Hepatocyte (in vitro differentiated cells): Measurements from ENCODE around the gene PXMP2. TPM values are rescaled to one million over a fixed set of nuclear protein-coding genes. Genes with fewer than 3 reads are reported as not detected.

Experiments
- DNase-seq: peaks from one replicate; pipeline ENCODE4 v3.0.0-alpha.2; 2016; ENCODE audit warnings: low spot score
- H2AFZ ChIP-seq: fragments of 200-600 bp; sonication (generic); 2 replicates; pipeline ENCODE4 v1.6.0; 2016; ENCODE audit warnings: antibody characterized with exemption, mild to moderate bottlenecking
- H3K27ac ChIP-seq: fragments of 200-600 bp; sonication (generic); 2 replicates; pipeline ENCODE4 v1.5.1; 2016; ENCODE audit warnings: mild to moderate bottlenecking
- H3K27me3 ChIP-seq: fragments of 200-600 bp; sonication (generic); 2 replicates; pipeline ENCODE4 v1.6.1; 2016
- H3K36me3 ChIP-seq: fragments of 200-600 bp; sonication (generic); replicated peaks from 2 replicates; pipeline ENCODE4 v1.5.1; 2016; ENCODE audit warnings: low read depth; ENCODE audit not compliant: insufficient read depth
- H3K4me1 ChIP-seq: fragments of 200-600 bp; sonication (generic); 2 replicates; pipeline ENCODE4 v1.5.1; 2016; ENCODE audit warnings: mild to moderate bottlenecking, moderate library complexity; ENCODE audit not compliant: insufficient read depth
- H3K4me2 ChIP-seq: fragments of 200-600 bp; sonication (generic); 2 replicates; pipeline ENCODE4 v1.6.0; 2016
- H3K4me3 ChIP-seq: fragments of 200-600 bp; sonication (generic); 2 replicates; pipeline ENCODE4 v1.5.1; 2016; ENCODE audit warnings: mild to moderate bottlenecking
- H3K79me2 ChIP-seq: fragments of 200-600 bp; sonication (generic); 2 replicates; pipeline ENCODE4 v1.6.0; 2017; ENCODE audit warnings: mild to moderate bottlenecking
- H3K9me2 ChIP-seq: fragments of 200-600 bp; sonication (generic); replicated peaks from 2 replicates; pipeline ENCODE4 v1.6.0; 2017; ENCODE audit warnings: mild to moderate bottlenecking; ENCODE audit not compliant: insufficient read depth
- H3K9me3 ChIP-seq: fragments of 200-600 bp; sonication (generic); 2 replicates; pipeline ENCODE4 v1.5.1; 2016; ENCODE audit warnings: low read depth, mild to moderate bottlenecking
- H4K20me1 ChIP-seq: fragments of 200-600 bp; sonication (generic); 2 replicates; pipeline ENCODE4 v1.6.0; 2016; ENCODE audit warnings: mild to moderate bottlenecking; ENCODE audit not compliant: insufficient read depth, poor library complexity, severe bottlenecking
- EZH2 ChIP-seq: fragments of 200-600 bp; sonication (generic); IDR thresholded peaks from 2 replicates; pipeline ENCODE4 v1.6.1; 2016; ENCODE audit warnings: antibody characterized with exemption, mild to moderate bottlenecking, borderline replicate concordance
- EZH2phosphoT487 ChIP-seq: fragments of 200-600 bp; sonication (generic); IDR thresholded peaks from one replicate; pipeline ENCODE4 v1.6.1; 2018; ENCODE audit warnings: antibody characterized with exemption, mild to moderate bottlenecking, low read depth, moderate library complexity; ENCODE audit not compliant: unreplicated experiment, severe bottlenecking
- WGBS: methylation state at CpG from one replicate; pipeline ENCODE4 v1.1.6; 2016; ENCODE audit warnings: low lambda C conversion rate; ENCODE audit errors: missing lambda C conversion rate; 5-methylcytosine and 5-hydroxymethylcytosine counted together
- polyA plus RNA-seq: library from polyadenylated mRNA; unstranded; fragments of >200 nt; fragmentation: Nextera tagmentation; extraction: Ambion mirVana; gene quantifications from 2 replicates; pipeline ENCODE4 v1.2.1, GENCODE V29; 2016
- total RNA-seq: library from RNA; depleted of rRNA; stranded (reverse); fragments of >200 nt; gene quantifications from 2 replicates; pipeline ENCODE4 v1.2.3, GENCODE V29; 2014
- TF ChIP-seq, protein P1 (sequence below): fragments of 200-600 bp; sonication (generic); IDR thresholded peaks from 2 replicates; pipeline ENCODE4 v1.5.1; 2016; ENCODE audit warnings: antibody characterized with exemption, mild to moderate bottlenecking; ENCODE audit not compliant: poor library complexity

PXMP2 gene
- total and polyA plus RNA-seq, 2 experiments from 2014 or later = 61.8 to 82.7 TPM

GRCh38 chr12:132674561-132674960 is 12.8 kb upstream of the PXMP2 start:
- Histone ChIP-seq H3K9me3 (no peaks in the 10 kb centered on the region), H3K4me2 (no peak overlapping the region), H2AFZ (no peak overlapping the region), H3K9me2 (no peaks in the 10 kb centered on the region), H3K27me3 (no peaks in the 10 kb centered on the region), H3K27ac (no peak overlapping the region), H3K4me3 (no peak overlapping the region), H3K79me2 (peaks cover 3% of the 10 kb centered on the region), H3K4me1 (no peaks in the 10 kb centered on the region), H4K20me1 (no peaks in the 10 kb centered on the region), H3K36me3 (no peaks in the 10 kb centered on the region)
- DNase-seq = no peak
- TF ChIP-seq, protein P1, sequence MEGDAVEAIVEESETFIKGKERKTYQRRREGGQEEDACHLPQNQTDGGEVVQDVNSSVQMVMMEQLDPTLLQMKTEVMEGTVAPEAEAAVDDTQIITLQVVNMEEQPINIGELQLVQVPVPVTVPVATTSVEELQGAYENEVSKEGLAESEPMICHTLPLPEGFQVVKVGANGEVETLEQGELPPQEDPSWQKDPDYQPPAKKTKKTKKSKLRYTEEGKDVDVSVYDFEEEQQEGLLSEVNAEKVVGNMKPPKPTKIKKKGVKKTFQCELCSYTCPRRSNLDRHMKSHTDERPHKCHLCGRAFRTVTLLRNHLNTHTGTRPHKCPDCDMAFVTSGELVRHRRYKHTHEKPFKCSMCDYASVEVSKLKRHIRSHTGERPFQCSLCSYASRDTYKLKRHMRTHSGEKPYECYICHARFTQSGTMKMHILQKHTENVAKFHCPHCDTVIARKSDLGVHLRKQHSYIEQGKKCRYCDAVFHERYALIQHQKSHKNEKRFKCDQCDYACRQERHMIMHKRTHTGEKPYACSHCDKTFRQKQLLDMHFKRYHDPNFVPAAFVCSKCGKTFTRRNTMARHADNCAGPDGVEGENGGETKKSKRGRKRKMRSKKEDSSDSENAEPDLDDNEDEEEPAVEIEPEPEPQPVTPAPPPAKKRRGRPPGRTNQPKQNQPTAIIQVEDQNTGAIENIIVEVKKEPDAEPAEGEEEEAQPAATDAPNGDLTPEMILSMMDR = no peak
- TF ChIP-seq EZH2 = no peak
- no peak for TF ChIP-seq EZH2phosphoT487
- WGBS = 96% methylated on average over 4 of the region's 5 CpGs

DNA sequence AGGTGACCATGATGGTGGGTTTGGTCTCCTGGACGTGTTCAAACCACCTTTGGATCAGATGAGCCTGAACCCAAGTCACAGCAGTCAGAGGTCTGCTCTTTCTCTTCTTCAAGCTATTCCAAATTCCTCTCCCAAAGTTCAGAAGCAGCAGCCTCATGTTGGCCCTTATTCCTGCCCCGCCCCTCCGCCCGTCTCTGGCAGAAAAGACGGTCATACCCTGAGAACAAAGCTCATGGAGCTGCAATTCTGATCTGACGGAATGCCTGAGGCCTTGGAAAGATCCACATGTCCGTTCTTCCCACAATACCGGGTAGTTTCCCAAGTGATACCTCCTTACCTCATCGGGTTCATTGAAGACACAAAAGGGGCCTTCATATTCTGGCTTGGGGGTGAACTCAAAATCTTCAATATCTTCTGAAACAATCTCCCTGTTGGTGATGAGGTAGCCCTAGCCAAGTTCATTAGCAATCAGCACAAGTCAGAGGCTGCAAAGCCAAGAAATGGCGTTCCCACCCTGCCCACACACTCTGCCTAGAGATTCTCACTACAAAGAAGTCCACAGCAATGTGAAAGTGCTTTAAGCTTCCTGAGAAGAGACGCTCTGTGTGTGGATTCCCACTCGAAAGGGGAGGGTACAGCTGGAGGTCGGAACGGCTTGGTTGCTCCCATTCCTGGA is 11.5 kb upstream of the PXMP2 start:
- WGBS = 97% methylated on average over 14 of the region's 14 CpGs
- no peak for DNase-seq
- H4K20me1 ChIP-seq = no peaks in the 10 kb centered on the region
- H3K27me3 ChIP-seq = no peaks in the 10 kb centered on the region
- H3K4me2 ChIP-seq = no peak overlapping the region
- H3K9me3 ChIP-seq = no peaks in the 10 kb centered on the region
- no peak overlapping the region for H3K4me3 ChIP-seq
- no peaks in the 10 kb centered on the region for H3K9me2 ChIP-seq
- no peak overlapping the region for H3K27ac ChIP-seq
- no peak overlapping the region for H2AFZ ChIP-seq
- no peaks in the 10 kb centered on the region for H3K36me3 ChIP-seq
- no peak for TF ChIP-seq EZH2phosphoT487
- no peak for TF ChIP-seq EZH2
- TF ChIP-seq, protein P1 = no peak
- H3K79me2 ChIP-seq = peaks cover 13% of the 10 kb centered on the region
- H3K4me1 ChIP-seq = no peaks in the 10 kb centered on the region

DNA sequence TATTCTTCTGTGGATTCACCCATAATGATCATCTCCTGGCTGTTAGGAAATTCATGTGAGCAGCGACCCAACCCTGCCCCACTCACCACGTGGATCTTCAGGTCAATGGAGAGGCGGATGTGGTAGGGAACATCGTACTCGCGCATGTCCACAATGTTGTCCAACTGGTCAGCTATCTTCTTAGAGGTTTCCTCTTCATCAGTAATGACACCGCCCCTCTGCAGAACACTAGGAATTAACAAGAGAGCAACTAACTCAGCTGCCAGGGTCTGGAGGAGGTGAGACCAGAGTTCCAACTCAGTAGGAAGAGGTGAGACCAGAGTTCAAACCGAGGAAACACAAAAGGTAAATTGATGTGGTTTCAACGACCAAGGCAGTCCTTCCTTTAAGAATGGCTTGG is 9.9 kb upstream of the PXMP2 start:
- H3K4me2 ChIP-seq = no peak overlapping the region
- H3K27ac ChIP-seq = no peak overlapping the region
- H3K9me3 ChIP-seq = no peaks in the 10 kb centered on the region
- H3K27me3 ChIP-seq = no peaks in the 10 kb centered on the region
- no peaks in the 10 kb centered on the region for H3K4me1 ChIP-seq
- no peaks in the 10 kb centered on the region for H4K20me1 ChIP-seq
- no peak for DNase-seq
- TF ChIP-seq, protein P1 = no peak
- TF ChIP-seq EZH2 (no peak), EZH2phosphoT487 (no peak)
- H3K4me3 ChIP-seq = no peak overlapping the region
- peaks cover 29% of the 10 kb centered on the region for H3K79me2 ChIP-seq
- H3K36me3 ChIP-seq = no peaks in the 10 kb centered on the region
- H2AFZ ChIP-seq = no peak overlapping the region
- 96% methylated on average over 9 of the region's 9 CpGs for WGBS
- H3K9me2 ChIP-seq = no peaks in the 10 kb centered on the region
